ENCODE data around the gene JUND.

JUND gene

GRCh38 chr19:18229915-18230314 lies 51.5 kb downstream of the JUND start:
- Histone ChIP-seq H3K9ac (ENCODE audit: low read length) (no peak overlapping the region), H3K9me3 (ENCODE audit: control insufficient read depth, insufficient read depth, low read depth, low read length) (no peaks in the 10 kb centered on the region), H3K27me3 (ENCODE audit: control insufficient read depth, insufficient read depth, low read length) (peaks cover 25% of the 10 kb centered on the region), H3K4me3 (ENCODE audit: low read depth, low read length) (no peak overlapping the region), H3K36me3 (ENCODE audit: control insufficient read depth, insufficient read depth, low read length) (no peaks in the 10 kb centered on the region), H3K27ac (ENCODE audit: low read depth, low read length) (no peak overlapping the region), H3K4me1 (ENCODE audit: control insufficient read depth, insufficient read depth, low read length) (peaks cover 30% of the 10 kb centered on the region)

Data from HUES6 (cell line).